Neural progenitor cell (in vitro differentiated cells): ENCODE measurements around the gene MEGF6.

Source experiments
- EZH2 ChIP-seq: fragments of 200-600 bp; sonication (generic); IDR thresholded peaks from 2 replicates; pipeline ENCODE4 v1.6.1; 2017; ENCODE audit warnings: antibody characterized with exemption, mild to moderate bottlenecking, moderate library complexity
- EZH2phosphoT487 ChIP-seq: fragments of 200-600 bp; sonication (generic); IDR thresholded peaks from 2 replicates; pipeline ENCODE4 v1.6.1; 2017; ENCODE audit warnings: antibody characterized with exemption
- TF ChIP-seq, protein P1 (sequence below): fragments of 200-600 bp; sonication (generic); IDR thresholded peaks from 2 replicates; pipeline ENCODE4 v1.5.1; 2017; ENCODE audit warnings: antibody characterized with exemption, mild to moderate bottlenecking

DNA sequence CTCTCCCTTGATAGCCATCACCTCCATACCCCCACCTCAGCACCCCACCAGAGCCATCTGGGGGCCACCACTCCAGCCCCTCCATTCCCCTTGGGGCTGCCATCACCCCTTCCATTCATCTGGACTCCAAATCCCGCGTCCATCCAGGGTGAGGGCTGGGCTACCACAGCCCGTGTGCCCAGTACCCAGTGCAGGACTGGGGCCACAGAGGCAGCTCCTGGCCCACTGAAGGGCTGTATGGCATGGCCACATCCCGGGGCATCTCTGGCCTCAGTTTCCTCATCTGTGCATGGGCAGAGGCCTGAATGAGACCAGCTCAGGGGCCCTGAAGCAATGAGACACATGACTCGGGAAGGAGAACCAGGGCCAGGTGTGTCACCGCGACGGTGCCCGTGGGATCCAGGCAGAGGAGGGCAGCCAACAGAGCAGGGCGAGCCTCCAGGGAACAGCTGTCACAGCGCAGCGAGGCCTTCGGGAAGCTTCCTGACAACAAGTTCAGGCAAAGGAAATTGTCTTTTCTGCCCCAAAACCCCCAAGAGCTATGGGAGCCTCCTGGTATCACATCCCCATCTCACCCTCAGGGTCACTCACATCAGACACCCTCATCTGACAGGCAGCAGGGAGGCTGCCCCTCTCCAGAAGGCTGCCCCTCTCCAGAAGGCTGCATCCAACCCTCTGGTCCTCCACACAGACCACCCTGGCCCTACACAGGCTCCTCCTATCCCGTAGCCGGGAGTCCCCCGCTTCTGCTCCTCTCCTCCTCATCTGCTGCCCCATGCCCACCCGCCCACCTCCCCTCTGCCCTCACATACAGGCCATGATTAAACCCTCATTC, 76.3 kb downstream of the MEGF6 start:
- TF ChIP-seq, protein P1, sequence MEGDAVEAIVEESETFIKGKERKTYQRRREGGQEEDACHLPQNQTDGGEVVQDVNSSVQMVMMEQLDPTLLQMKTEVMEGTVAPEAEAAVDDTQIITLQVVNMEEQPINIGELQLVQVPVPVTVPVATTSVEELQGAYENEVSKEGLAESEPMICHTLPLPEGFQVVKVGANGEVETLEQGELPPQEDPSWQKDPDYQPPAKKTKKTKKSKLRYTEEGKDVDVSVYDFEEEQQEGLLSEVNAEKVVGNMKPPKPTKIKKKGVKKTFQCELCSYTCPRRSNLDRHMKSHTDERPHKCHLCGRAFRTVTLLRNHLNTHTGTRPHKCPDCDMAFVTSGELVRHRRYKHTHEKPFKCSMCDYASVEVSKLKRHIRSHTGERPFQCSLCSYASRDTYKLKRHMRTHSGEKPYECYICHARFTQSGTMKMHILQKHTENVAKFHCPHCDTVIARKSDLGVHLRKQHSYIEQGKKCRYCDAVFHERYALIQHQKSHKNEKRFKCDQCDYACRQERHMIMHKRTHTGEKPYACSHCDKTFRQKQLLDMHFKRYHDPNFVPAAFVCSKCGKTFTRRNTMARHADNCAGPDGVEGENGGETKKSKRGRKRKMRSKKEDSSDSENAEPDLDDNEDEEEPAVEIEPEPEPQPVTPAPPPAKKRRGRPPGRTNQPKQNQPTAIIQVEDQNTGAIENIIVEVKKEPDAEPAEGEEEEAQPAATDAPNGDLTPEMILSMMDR: no peak
- TF ChIP-seq EZH2: no peak
- TF ChIP-seq EZH2phosphoT487: no peak
